Keratinocyte (primary cell): Measurements from ENCODE around the gene LDHAL6A. TPM values are rescaled to one million over a fixed set of nuclear protein-coding genes. Genes with fewer than 3 reads are reported as not detected.

Experiments
- DNase-seq: peaks from one replicate; pipeline ENCODE4 v3.0.0-alpha.2; 2011; ENCODE audit warnings: low read depth, missing footprints, low spot score
- FAIRE-seq: peaks from 2 replicates; lab custom pipeline; 2011; peaks lifted over from hg19 to GRCh38; lab: Jason Lieb, UNC
- H2AFZ ChIP-seq: 2 replicates; pipeline ENCODE4 v1.6.0; 2012; ENCODE audit warnings: low read length, control low read depth, inconsistent platforms; ENCODE audit not compliant: control insufficient read depth
- H3K27ac ChIP-seq: 2 replicates; pipeline ENCODE4 v1.5.1; 2011; ENCODE audit warnings: low read length; ENCODE audit not compliant: control insufficient read depth, insufficient read depth
- H3K27me3 ChIP-seq: 3 replicates; pipeline ENCODE4 v1.6.0; 2011; ENCODE audit warnings: low read length; ENCODE audit not compliant: control insufficient read depth, insufficient read depth; ENCODE audit errors: extremely low read depth
- H3K36me3 ChIP-seq, 2 experiments: 2 replicates in 1 of 2; 3 replicates in 1 of 2; pipeline ENCODE4 v1.5.1; 2011; ENCODE audit warnings: low read length in 2 of 2, mild to moderate bottlenecking in 1 of 2; ENCODE audit not compliant: control insufficient read depth in 2 of 2, insufficient read depth in 2 of 2; ENCODE audit errors: extremely low read depth in 1 of 2
- H3K4me1 ChIP-seq: 3 replicates; pipeline ENCODE4 v1.5.1; 2011; ENCODE audit warnings: low read length; ENCODE audit not compliant: control insufficient read depth, insufficient read depth; ENCODE audit errors: extremely low read depth
- H3K4me2 ChIP-seq: 3 replicates; pipeline ENCODE4 v1.6.0; 2011; ENCODE audit warnings: low read depth, low read length; ENCODE audit not compliant: control insufficient read depth, insufficient read depth; ENCODE audit errors: extremely low read depth
- H3K4me3 ChIP-seq, 3 experiments: fragments of 200-600 bp in 1 of 3; sonication (generic) in 1 of 3; 2 replicates in 2 of 3; 3 replicates in 1 of 3; pipeline ENCODE4 v1.5.1; 2011 to 2016; ENCODE audit warnings: low read length in 3 of 3, mild to moderate bottlenecking in 3 of 3, control low read depth in 2 of 3, inconsistent platforms in 1 of 3, low read depth in 1 of 3, mixed read lengths in 1 of 3, mixed run types in 1 of 3, moderate library complexity in 1 of 3; ENCODE audit not compliant: control insufficient read depth in 2 of 3, insufficient read depth in 2 of 3; ENCODE audit errors: extremely low read depth in 1 of 3
- H3K79me2 ChIP-seq: 2 replicates; pipeline ENCODE4 v1.6.0; 2012; ENCODE audit warnings: low read length; ENCODE audit not compliant: control insufficient read depth, insufficient read depth
- H3K9ac ChIP-seq: 3 replicates; pipeline ENCODE4 v1.6.0; 2011; ENCODE audit warnings: low read length; ENCODE audit not compliant: control insufficient read depth, insufficient read depth; ENCODE audit errors: extremely low read depth
- H3K9me1 ChIP-seq: 3 replicates; pipeline ENCODE4 v1.6.0; 2011; ENCODE audit warnings: low read length; ENCODE audit not compliant: control insufficient read depth, insufficient read depth; ENCODE audit errors: extremely low read depth
- H3K9me3 ChIP-seq: 2 replicates; pipeline ENCODE4 v1.5.1; 2012; ENCODE audit warnings: low read depth, low read length; ENCODE audit not compliant: control insufficient read depth
- H4K20me1 ChIP-seq: 3 replicates; pipeline ENCODE4 v1.6.0; 2011; ENCODE audit warnings: low read length; ENCODE audit not compliant: control insufficient read depth, insufficient read depth; ENCODE audit errors: extremely low read depth
- EZH2 ChIP-seq: IDR thresholded peaks from one replicate; pipeline ENCODE4 v1.6.1; 2012; ENCODE audit warnings: inconsistent platforms, mild to moderate bottlenecking, low read length, moderate library complexity
- dilution Hi-C: fragments of 300-500 bp; cut with MboI; formaldehyde crosslinking; loops from one replicate; pipeline ENCODE4 v1.7.0; 2020; ENCODE audit warnings: low sequenced_read_pairs; ENCODE audit not compliant: extremely low pct_ligation_motif_present
- polyA plus RNA-seq, 5 experiments: library from polyadenylated mRNA; depleted of rRNA in 3 of 5; stranded (reverse) in 3 of 5; stranded (forward) in 1 of 5; unstranded in 1 of 5; fragments of >200 nt; gene quantifications; 1 replicate in 1 of 5; 2 replicates in 3 of 5; 3 replicates in 1 of 5; pipeline versions ENCODE4 v1.2.1 to v1.2.3, GENCODE V29; 2011 to 2012; ENCODE audit warnings: missing spikeins in 2 of 5, low read depth in 1 of 5, low replicate concordance in 1 of 5
- TF ChIP-seq, protein P1 (sequence below), 3 experiments: IDR thresholded peaks in 1 of 3; conservative IDR thresholded peaks in 1 of 3; optimal IDR thresholded peaks in 1 of 3; 2 replicates in 2 of 3; 3 replicates in 1 of 3; pipeline versions ENCODE3 to v1.5.1; 2011; ENCODE audit warnings: low read length in 3 of 3, mild to moderate bottlenecking in 3 of 3, moderate library complexity in 2 of 3, control low read depth in 1 of 3, inconsistent platforms in 1 of 3; ENCODE audit not compliant: insufficient read depth in 2 of 3; ENCODE audit errors: extremely low read depth in 1 of 3

Gene LDHAL6A
- polyA plus RNA-seq, 1 donor (not counting 4 experiments of a cell fraction or from before 2014, with no cell fraction given): not detected

DNA sequence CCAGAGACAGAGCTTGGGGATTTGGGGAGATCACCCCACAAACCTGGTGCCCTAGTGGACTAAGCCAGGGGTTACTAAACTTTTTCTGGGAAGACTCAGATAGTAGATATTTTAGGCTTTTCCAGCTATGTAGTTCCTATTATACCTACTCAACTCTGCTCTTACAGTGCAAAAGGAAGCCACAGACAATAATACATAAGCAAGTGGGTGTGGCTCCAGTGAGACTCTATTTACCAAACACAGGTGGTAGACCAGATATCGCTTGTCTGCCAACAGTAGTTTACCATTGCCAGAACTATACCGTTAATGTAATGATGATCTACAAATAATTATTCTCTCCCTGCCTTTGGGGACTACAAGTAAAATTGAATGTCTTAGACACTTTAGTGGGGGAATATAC is 36.6 kb upstream of the LDHAL6A start:
- Histone ChIP-seq H3K27me3 (no peaks in the 10 kb centered on the region), H3K4me1 (no peaks in the 10 kb centered on the region), H3K79me2 (no peaks in the 10 kb centered on the region), H3K27ac (no peak overlapping the region), H3K9me1 (no peaks in the 10 kb centered on the region), H3K9ac (no peak overlapping the region), H2AFZ (no peak overlapping the region), H3K36me3 (no peaks in the 10 kb centered on the region), H3K4me3 (no peak overlapping the region), H3K4me2 (no peak overlapping the region), H4K20me1 (no peaks in the 10 kb centered on the region), H3K9me3 (no peaks in the 10 kb centered on the region)
- no peak for FAIRE-seq
- no peak for DNase-seq
- TF ChIP-seq, protein P1, sequence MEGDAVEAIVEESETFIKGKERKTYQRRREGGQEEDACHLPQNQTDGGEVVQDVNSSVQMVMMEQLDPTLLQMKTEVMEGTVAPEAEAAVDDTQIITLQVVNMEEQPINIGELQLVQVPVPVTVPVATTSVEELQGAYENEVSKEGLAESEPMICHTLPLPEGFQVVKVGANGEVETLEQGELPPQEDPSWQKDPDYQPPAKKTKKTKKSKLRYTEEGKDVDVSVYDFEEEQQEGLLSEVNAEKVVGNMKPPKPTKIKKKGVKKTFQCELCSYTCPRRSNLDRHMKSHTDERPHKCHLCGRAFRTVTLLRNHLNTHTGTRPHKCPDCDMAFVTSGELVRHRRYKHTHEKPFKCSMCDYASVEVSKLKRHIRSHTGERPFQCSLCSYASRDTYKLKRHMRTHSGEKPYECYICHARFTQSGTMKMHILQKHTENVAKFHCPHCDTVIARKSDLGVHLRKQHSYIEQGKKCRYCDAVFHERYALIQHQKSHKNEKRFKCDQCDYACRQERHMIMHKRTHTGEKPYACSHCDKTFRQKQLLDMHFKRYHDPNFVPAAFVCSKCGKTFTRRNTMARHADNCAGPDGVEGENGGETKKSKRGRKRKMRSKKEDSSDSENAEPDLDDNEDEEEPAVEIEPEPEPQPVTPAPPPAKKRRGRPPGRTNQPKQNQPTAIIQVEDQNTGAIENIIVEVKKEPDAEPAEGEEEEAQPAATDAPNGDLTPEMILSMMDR (optimal IDR thresholded peaks at IDR 0.05 in 1 of 3, IDR thresholded peaks at IDR 0.05 in 1 of 3, conservative IDR thresholded peaks at IDR 0.05 in 1 of 3; ENCODE audit: extremely low read depth in 1 of 3, insufficient read depth in 2 of 3, low read length in 3 of 3): no peak
- TF ChIP-seq EZH2: no peak
- dilution Hi-C loops: no loop called here

DNA sequence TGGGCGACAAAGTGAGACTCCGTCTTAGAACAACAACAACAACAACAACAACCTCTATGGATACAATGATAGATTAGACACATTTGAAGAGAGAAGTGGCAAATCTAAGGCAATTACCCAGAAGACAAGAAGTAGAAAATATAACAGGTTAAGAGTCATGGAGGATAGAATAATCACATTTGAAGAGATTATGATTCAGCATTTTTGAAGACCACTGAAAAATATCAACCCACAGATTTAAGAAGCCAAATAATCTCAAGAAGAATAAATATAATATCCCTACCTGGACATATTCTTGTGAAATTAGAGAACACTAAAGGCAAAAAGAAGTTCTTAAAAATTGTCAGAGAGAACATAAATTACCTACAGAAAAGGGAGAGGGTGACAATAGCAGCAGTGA is 35.6 kb upstream of the LDHAL6A start:
- no peaks in the 10 kb centered on the region for H3K27me3 ChIP-seq
- H2AFZ ChIP-seq: no peak overlapping the region
- dilution Hi-C loops: no loop called here
- H3K36me3 ChIP-seq: no peaks in the 10 kb centered on the region
- H3K4me1 ChIP-seq: no peaks in the 10 kb centered on the region
- H3K9ac ChIP-seq: no peak overlapping the region
- H3K4me2 ChIP-seq: no peak overlapping the region
- DNase-seq (no peak), FAIRE-seq (no peak)
- H3K9me1 ChIP-seq: no peaks in the 10 kb centered on the region
- H3K9me3 ChIP-seq: no peaks in the 10 kb centered on the region
- TF ChIP-seq, protein P1 (optimal IDR thresholded peaks at IDR 0.05 in 1 of 3, IDR thresholded peaks at IDR 0.05 in 1 of 3, conservative IDR thresholded peaks at IDR 0.05 in 1 of 3; ENCODE audit: extremely low read depth in 1 of 3, insufficient read depth in 2 of 3, low read length in 3 of 3): no peak
- no peak for TF ChIP-seq EZH2
- no peak overlapping the region for H3K27ac ChIP-seq
- H3K79me2 ChIP-seq: no peaks in the 10 kb centered on the region
- H4K20me1 ChIP-seq: no peaks in the 10 kb centered on the region
- H3K4me3 ChIP-seq: no peak overlapping the region
